HG03521 (cell line): ENCODE results near the gene PVALB.

ENCODE experiments used
- ATAC-seq: cut with Tn5 transposase; IDR thresholded peaks from one replicate; pipeline ENCODE4 v1.9.1; 2021; ENCODE audit warnings: mild to moderate bottlenecking, moderate library complexity; ENCODE audit not compliant: unreplicated experiment

Gene PVALB

GRCh38 chr22:36846949-36847348 is 30.1 kb upstream of the PVALB start:
- ATAC-seq: no peak

GRCh38 chr22:36846271-36846670 is 29.4 kb upstream of the PVALB start:
- no peak for ATAC-seq

GRCh38 chr22:36840106-36840505 is 23.3 kb upstream of the PVALB start:
- ATAC-seq: no peak

- ATAC-seq: no peak
These were observed 22.7 kb upstream of the PVALB start for GRCh38 chr22:36839356-36840073.

- no peak for ATAC-seq
These were observed 21.5 kb upstream of the PVALB start for GRCh38 chr22:36838119-36839030.

- no peak for ATAC-seq
These were observed 19.1 kb upstream of the PVALB start for GRCh38 chr22:36835903-36836302.

- no peak for ATAC-seq
These were observed 16.2 kb upstream of the PVALB start for GRCh38 chr22:36833073-36833472.

- no peak for ATAC-seq
These were observed 14.9 kb upstream of the PVALB start for GRCh38 chr22:36831717-36832116.

GRCh38 chr22:36831206-36831605 is 14.4 kb upstream of the PVALB start:
- no peak for ATAC-seq

GRCh38 chr22:36830601-36831000 is 13.8 kb upstream of the PVALB start:
- ATAC-seq: no peak

- ATAC-seq: no peak
These were observed 12.7 kb upstream of the PVALB start for GRCh38 chr22:36829370-36830002.

- no peak for ATAC-seq
These were observed 12.0 kb upstream of the PVALB start for GRCh38 chr22:36828815-36829214.

- no peak for ATAC-seq
These were observed 9.4 kb upstream of the PVALB start for GRCh38 chr22:36826262-36826661.

- ATAC-seq: no peak
These were observed 7.8 kb upstream of the PVALB start for GRCh38 chr22:36824655-36825054.

GRCh38 chr22:36823186-36823839 is 6.5 kb upstream of the PVALB start:
- ATAC-seq: no peak

- no peak for ATAC-seq
These were observed 5.7 kb upstream of the PVALB start for GRCh38 chr22:36822581-36822980.

GRCh38 chr22:36819112-36819511 is 2.3 kb upstream of the PVALB start:
- ATAC-seq: no peak

- no peak for ATAC-seq
These were observed 1.3 kb upstream of the PVALB start for GRCh38 chr22:36818010-36818642.

- ATAC-seq: no peak
These were observed 652 bp upstream of the PVALB start for GRCh38 chr22:36817525-36817848.

GRCh38 chr22:36816339-36816635 is 548 bp downstream of the PVALB start:
- ATAC-seq: no peak
